Stimulated activated CD8-positive, alpha-beta memory T cell treated with anti-CD3 and anti-CD28 coated beads, Interleukin-15, amount 100 ng/mL, for 24 hours (primary cell): ENCODE results near the gene MTUS2.
"Not testable (repeated sequence)": the region's sequence is repeated elsewhere in the genome, so short reads cannot be mapped to it uniquely, and the experiment has no call there.

Experiments
- DNase-seq: peaks from one replicate; pipeline ENCODE4 v3.0.0-alpha.2; 2020; ENCODE audit warnings: low read depth

MTUS2 gene

GRCh38 chr13:29164116-29164515 is 344.0 kb downstream of the MTUS2 start:
- no peak for DNase-seq

GRCh38 chr13:29165216-29165615 is 345.1 kb downstream of the MTUS2 start:
- no peak for DNase-seq

- no peak for DNase-seq
Measured at GRCh38 chr13:29165840-29166239, 345.7 kb downstream of the MTUS2 start.

- DNase-seq: no peak
Measured at GRCh38 chr13:29170436-29171082, 350.4 kb downstream of the MTUS2 start.

- no peak for DNase-seq
Measured at GRCh38 chr13:29171244-29171643, 351.1 kb downstream of the MTUS2 start.

GRCh38 chr13:29174093-29174492 is 354.0 kb downstream of the MTUS2 start:
- DNase-seq: no peak

- DNase-seq: no peak
Measured at GRCh38 chr13:29175250-29175873, 355.2 kb downstream of the MTUS2 start.

GRCh38 chr13:29180055-29180454 is 359.9 kb downstream of the MTUS2 start:
- DNase-seq: no peak

GRCh38 chr13:29182216-29182615 is 362.1 kb downstream of the MTUS2 start:
- no peak for DNase-seq

GRCh38 chr13:29185926-29186325 is 365.8 kb downstream of the MTUS2 start:
- no peak for DNase-seq

GRCh38 chr13:29187584-29187983 is 367.4 kb downstream of the MTUS2 start:
- DNase-seq: no peak

GRCh38 chr13:29190298-29190697 is 370.2 kb downstream of the MTUS2 start:
- no peak for DNase-seq

GRCh38 chr13:29193083-29193482 is 372.9 kb downstream of the MTUS2 start:
- DNase-seq: no peak

- no peak for DNase-seq
Measured at GRCh38 chr13:29195456-29195855, 375.3 kb downstream of the MTUS2 start.

GRCh38 chr13:29196409-29197074 is 376.4 kb downstream of the MTUS2 start:
- no peak for DNase-seq

GRCh38 chr13:29202753-29203152 is 382.6 kb downstream of the MTUS2 start:
- DNase-seq: not testable (repeated sequence)

- DNase-seq: no peak
Measured at GRCh38 chr13:29204651-29205050, 384.5 kb downstream of the MTUS2 start.

GRCh38 chr13:29210676-29211075 is 390.5 kb downstream of the MTUS2 start:
- DNase-seq: no peak

GRCh38 chr13:29211162-29211561 is 391.0 kb downstream of the MTUS2 start:
- DNase-seq: not testable (repeated sequence)

GRCh38 chr13:29222458-29222857 is 402.3 kb downstream of the MTUS2 start:
- DNase-seq: no peak

- no peak for DNase-seq
Measured at GRCh38 chr13:29224206-29224605, 404.1 kb downstream of the MTUS2 start.

- DNase-seq: no peak
Measured at GRCh38 chr13:29227576-29227975, 407.4 kb downstream of the MTUS2 start.

GRCh38 chr13:29230299-29230845 is 410.2 kb downstream of the MTUS2 start:
- DNase-seq: no peak
